RWPE2 (cell line): ENCODE data around the gene DDX18.

Experiments
- ATAC-seq: fragments of 200-7000 bp; cut with Tn5 transposase; 3 replicates; pipeline ENCODE4 v1.9.1; 2021; ENCODE audit warnings: low read depth
- DNase-seq: peaks from one replicate; pipeline ENCODE4 v3.0.0-alpha.2; 2020; ENCODE audit warnings: low spot score
- H3K27ac ChIP-seq: fragments of 450-650 bp; 2 replicates; pipeline ENCODE4 v1.5.1; 2017; ENCODE audit warnings: mild to moderate bottlenecking; ENCODE audit not compliant: poor library complexity, severe bottlenecking
- H3K27me3 ChIP-seq: fragments of 250-450 bp; sonication (Bioruptor Pico); 2 replicates; pipeline ENCODE4 v1.5.1; 2021; ENCODE audit warnings: mild to moderate bottlenecking, moderate library complexity; ENCODE audit not compliant: insufficient read depth, poor library complexity, severe bottlenecking
- H3K36me3 ChIP-seq: fragments of 250-450 bp; sonication (Bioruptor Pico); 2 replicates; pipeline ENCODE4 v1.5.1; 2020; ENCODE audit warnings: low read depth, mild to moderate bottlenecking, moderate library complexity
- H3K4me1 ChIP-seq: fragments of 250-450 bp; sonication (Bioruptor Pico); 2 replicates; pipeline ENCODE4 v1.5.1; 2021; ENCODE audit warnings: mild to moderate bottlenecking, moderate library complexity; ENCODE audit not compliant: insufficient read depth, poor library complexity, severe bottlenecking
- H3K4me3 ChIP-seq: fragments of 250-450 bp; sonication (Bioruptor Pico); 2 replicates; pipeline ENCODE4 v1.5.1; 2021; ENCODE audit warnings: mild to moderate bottlenecking, moderate library complexity; ENCODE audit not compliant: severe bottlenecking
- H3K9me3 ChIP-seq: fragments of 250-450 bp; sonication (Bioruptor Pico); 2 replicates; pipeline ENCODE4 v1.5.1; 2021; ENCODE audit warnings: mild to moderate bottlenecking, moderate library complexity; ENCODE audit not compliant: severe bottlenecking
- CTCF ChIP-seq: fragments of 450-650 bp; IDR thresholded peaks from one replicate; pipeline ENCODE4 v1.5.1; 2017; ENCODE audit warnings: mild to moderate bottlenecking, moderate library complexity; ENCODE audit not compliant: poor library complexity, severe bottlenecking

The DDX18 gene

GRCh38 chr2:117832332-117832731 lies 17.8 kb downstream of the DDX18 start:
- DNase-seq (no peak), ATAC-seq (no peak)
- H3K4me3 ChIP-seq, result no peak overlapping the region
- no peak for TF ChIP-seq CTCF
- no peak overlapping the region for H3K27ac ChIP-seq
- H3K4me1 ChIP-seq, result no peaks in the 10 kb centered on the region
- H3K27me3 ChIP-seq, result no peaks in the 10 kb centered on the region
- H3K36me3 ChIP-seq, result peaks cover 55% of the 10 kb centered on the region
- H3K9me3 ChIP-seq, result no peaks in the 10 kb centered on the region

- Histone ChIP-seq H3K27me3 (no peaks in the 10 kb centered on the region), H3K27ac (no peak overlapping the region), H3K4me1 (no peaks in the 10 kb centered on the region), H3K9me3 (no peaks in the 10 kb centered on the region), H3K36me3 (peaks cover 48% of the 10 kb centered on the region), H3K4me3 (no peak overlapping the region)
- TF ChIP-seq CTCF, result no peak
- ATAC-seq, result peak; percentile 62
- no peak for DNase-seq
Measured at GRCh38 chr2:117832905-117833613, 18.6 kb downstream of the DDX18 start.

GRCh38 chr2:117833911-117834310 lies 19.4 kb downstream of the DDX18 start:
- Histone ChIP-seq H3K4me1 (no peaks in the 10 kb centered on the region), H3K27me3 (no peaks in the 10 kb centered on the region), H3K27ac (no peak overlapping the region), H3K36me3 (peaks cover 40% of the 10 kb centered on the region), H3K9me3 (no peaks in the 10 kb centered on the region), H3K4me3 (no peak overlapping the region)
- ATAC-seq (no peak), DNase-seq (no peak)
- no peak for TF ChIP-seq CTCF

GRCh38 chr2:117834992-117835391 lies 20.5 kb downstream of the DDX18 start:
- ATAC-seq (no peak), DNase-seq (no peak)
- no peak overlapping the region for H3K27ac ChIP-seq
- peaks cover 29% of the 10 kb centered on the region for H3K36me3 ChIP-seq
- H3K4me3 ChIP-seq, result no peak overlapping the region
- no peak for TF ChIP-seq CTCF
- H3K27me3 ChIP-seq, result no peaks in the 10 kb centered on the region
- H3K9me3 ChIP-seq, result no peaks in the 10 kb centered on the region
- H3K4me1 ChIP-seq, result no peaks in the 10 kb centered on the region

GRCh38 chr2:117835990-117836760 lies 21.7 kb downstream of the DDX18 start:
- H3K4me3 ChIP-seq, result no peak overlapping the region

More at GRCh38 chr2:117835990-117836760, 21.7 kb downstream of the DDX18 start:
- no peaks in the 10 kb centered on the region for H3K4me1 ChIP-seq
- peaks cover 17% of the 10 kb centered on the region for H3K36me3 ChIP-seq
- H3K27ac ChIP-seq, result no peak overlapping the region
- no peaks in the 10 kb centered on the region for H3K27me3 ChIP-seq
- no peaks in the 10 kb centered on the region for H3K9me3 ChIP-seq
- ATAC-seq (peak; percentile 80), DNase-seq (no peak)
- peak; percentile 77 for TF ChIP-seq CTCF
